HCT116 (cell line): ENCODE measurements around the gene FADS1. TPM values are rescaled to one million over a fixed set of nuclear protein-coding genes. Genes with fewer than 3 reads are reported as not detected.

Experiments
- ATAC-seq: fragments of 200-7000 bp; cut with Tn5 transposase; 2 replicates; pipeline ENCODE4 v1.9.1; 2020; ENCODE audit warnings: mild to moderate bottlenecking, moderate library complexity
- BruUV-seq: library from RNA; stranded (reverse); fragments of 400-500 nt; replicated peaks from 2 replicates; lab custom pipeline; 2021; lab: Mats Ljungman, UMichigan
- CTCF ChIA-PET: fragments of 300-600 bp; sonication (Branson Sonifier 250); formaldehyde crosslinking; loops from one replicate; lab custom pipeline; 2021; ENCODE audit warnings: antibody characterized with exemption; lab: Charles Lee
- POLR2A ChIA-PET: fragments of 300-600, 350-600 bp; sonication (Branson Sonifier 250); formaldehyde crosslinking; loops from one replicate; lab custom pipeline; 2021; ENCODE audit warnings: antibody characterized with exemption; lab: Charles Lee
- RAD21 ChIA-PET, 2 experiments: fragments of 300-600 bp; sonication (Branson Sonifier 250); formaldehyde crosslinking; loops; one replicate each; lab custom pipeline; 2023; ENCODE audit warnings: low total read pairs in 2 of 2; ENCODE audit not compliant: uncharacterized antibody in 2 of 2, unreplicated experiment in 2 of 2, low non-redundant PET in 1 of 2; lab: Charles Lee
- DNase-seq: peaks from one replicate; pipeline ENCODE4 v3.0.0-alpha.2; 2010; ENCODE audit warnings: low read depth, low spot score
- H2AFZ ChIP-seq: fragments of 200-600 bp; shearing (Covaris generic), sonication (generic); 2 replicates; pipeline ENCODE4 v1.6.1; 2017; ENCODE audit warnings: low read depth, mixed run types, mixed read lengths, antibody characterized with exemption, low read length; ENCODE audit not compliant: poor library complexity, severe bottlenecking
- H3K27ac ChIP-seq: 2 replicates; pipeline ENCODE4 v1.5.1; 2012; ENCODE audit warnings: low read depth, low read length
- H3K27me3 ChIP-seq: fragments of 200-600 bp; sonication (generic); 2 replicates; pipeline ENCODE4 v1.6.1; 2016; ENCODE audit warnings: mixed run types, low read length, mixed read lengths; ENCODE audit not compliant: insufficient read depth
- H3K36me3 ChIP-seq, 2 experiments: fragments of 200-500 bp in 1 of 2; fragments of 200-600 bp in 1 of 2; sonication (Bioruptor generic) in 1 of 2; sonication (generic) in 1 of 2; 2 replicates each; pipeline versions ENCODE4 v1.5.1 to v1.6.1; 2014 to 2016; ENCODE audit warnings: low read length in 2 of 2, inconsistent platforms in 1 of 2, mixed read lengths in 1 of 2, mixed run types in 1 of 2; ENCODE audit not compliant: insufficient read depth in 2 of 2, control insufficient read depth in 1 of 2
- H3K4me1 ChIP-seq, 2 experiments: fragments of 200-600 bp in 1 of 2; sonication (generic) in 1 of 2; 2 replicates each; pipeline versions ENCODE4 v1.5.1 to v1.6.1; 2012 to 2017; ENCODE audit warnings: low read length in 2 of 2, inconsistent platforms in 1 of 2, mild to moderate bottlenecking in 1 of 2, mixed read lengths in 1 of 2, mixed run types in 1 of 2, moderate library complexity in 1 of 2; ENCODE audit not compliant: insufficient read depth in 2 of 2, control insufficient read depth in 1 of 2
- H3K4me2 ChIP-seq: fragments of 200-600 bp; sonication (generic); 2 replicates; pipeline ENCODE4 v1.6.1; 2017; ENCODE audit warnings: mixed run types, low read length, mixed read lengths
- H3K4me3 ChIP-seq, 2 experiments: fragments of 200-600 bp in 1 of 2; sonication (generic) in 1 of 2; replicated peaks in 1 of 2; 2 replicates each; pipeline ENCODE4 v1.5.1; 2011 to 2016; ENCODE audit warnings: low read length in 2 of 2, control low read depth in 1 of 2, low read depth in 1 of 2, mild to moderate bottlenecking in 1 of 2, mixed read lengths in 1 of 2, mixed run types in 1 of 2
- H3K79me2 ChIP-seq: fragments of 200-600 bp; sonication (generic); 2 replicates; pipeline ENCODE4 v1.6.1; 2017; ENCODE audit warnings: mild to moderate bottlenecking, mixed run types, low read length, moderate library complexity, mixed read lengths; ENCODE audit not compliant: insufficient read depth
- H3K9ac ChIP-seq: fragments of 200-600 bp; sonication (generic); 2 replicates; pipeline ENCODE4 v1.6.1; 2016; ENCODE audit warnings: low read length, mixed read lengths
- H3K9me2 ChIP-seq: fragments of 200-600 bp; sonication (generic), shearing (Covaris generic); 2 replicates; pipeline ENCODE4 v1.6.1; 2017; ENCODE audit warnings: mixed run types, mild to moderate bottlenecking, moderate library complexity; ENCODE audit not compliant: insufficient read depth
- H3K9me3 ChIP-seq, 2 experiments: fragments of 200-500 bp in 1 of 2; fragments of 200-600 bp in 1 of 2; sonication (Bioruptor generic) in 1 of 2; sonication (generic) in 1 of 2; 2 replicates each; pipeline ENCODE4 v1.6.1; 2014 to 2017; ENCODE audit warnings: low read length in 2 of 2, mixed read lengths in 2 of 2, inconsistent platforms in 1 of 2, low read depth in 1 of 2, mild to moderate bottlenecking in 1 of 2, mixed run types in 1 of 2, moderate library complexity in 1 of 2; ENCODE audit not compliant: control insufficient read depth in 1 of 2, insufficient read depth in 1 of 2
- H4K20me1 ChIP-seq: fragments of 200-600 bp; sonication (generic), shearing (Covaris generic); 2 replicates; pipeline ENCODE4 v1.6.1; 2017; ENCODE audit warnings: mixed run types, mild to moderate bottlenecking, moderate library complexity; ENCODE audit not compliant: insufficient read depth
- CBX3 ChIP-seq: IDR thresholded peaks from 2 replicates; pipeline ENCODE4 v1.6.1; 2012; ENCODE audit warnings: low read depth
- EZH2phosphoT487 ChIP-seq: fragments of 200-600 bp; IDR thresholded peaks from 2 replicates; pipeline ENCODE4 v1.6.1; 2018; ENCODE audit warnings: antibody characterized with exemption, borderline replicate concordance
- JUND ChIP-seq: IDR thresholded peaks from 2 replicates; pipeline ENCODE4 v1.6.1; 2012
- POLR2A ChIP-seq: IDR thresholded peaks from 2 replicates; pipeline ENCODE4 v1.7.0; 2011; ENCODE audit warnings: borderline replicate concordance; ENCODE audit not compliant: insufficient read depth, insufficient read length; ENCODE audit errors: extremely low read depth
- POLR2AphosphoS5 ChIP-seq: IDR thresholded peaks from 2 replicates; pipeline ENCODE4 v1.6.1; 2011; ENCODE audit warnings: mild to moderate bottlenecking, low read depth, low read length, moderate library complexity
- SIN3A ChIP-seq: IDR thresholded peaks from 2 replicates; pipeline ENCODE4 v1.6.1; 2012; ENCODE audit warnings: low read depth
- SP1 ChIP-seq: IDR thresholded peaks from 2 replicates; pipeline ENCODE4 v1.6.1; 2012; ENCODE audit warnings: low read depth
- intact Hi-C: fragments of 100-400 bp; cut with micrococcal nuclease; formaldehyde crosslinking; loops from 2 replicates; pipeline ENCODE4 v1.10.0; 2022
- total RNA-seq: library from RNA; stranded (reverse); gene quantifications from one replicate; pipeline ENCODE4 v1.2.1, GENCODE V29; 2021; ENCODE audit not compliant: unreplicated experiment
- TF ChIP-seq, protein P1 (sequence below): IDR thresholded peaks from 2 replicates; pipeline ENCODE4 v1.6.1; 2011; ENCODE audit warnings: mild to moderate bottlenecking, low read length, moderate library complexity; ENCODE audit not compliant: insufficient replicate concordance; ENCODE audit errors: extremely low read depth
- TF ChIP-seq, protein P2 (sequence below): IDR thresholded peaks from 2 replicates; pipeline ENCODE4 v1.6.1; 2012

FADS1 gene
- total RNA-seq, 1 experiment from 2014 or later: 56.6 TPM

DNA sequence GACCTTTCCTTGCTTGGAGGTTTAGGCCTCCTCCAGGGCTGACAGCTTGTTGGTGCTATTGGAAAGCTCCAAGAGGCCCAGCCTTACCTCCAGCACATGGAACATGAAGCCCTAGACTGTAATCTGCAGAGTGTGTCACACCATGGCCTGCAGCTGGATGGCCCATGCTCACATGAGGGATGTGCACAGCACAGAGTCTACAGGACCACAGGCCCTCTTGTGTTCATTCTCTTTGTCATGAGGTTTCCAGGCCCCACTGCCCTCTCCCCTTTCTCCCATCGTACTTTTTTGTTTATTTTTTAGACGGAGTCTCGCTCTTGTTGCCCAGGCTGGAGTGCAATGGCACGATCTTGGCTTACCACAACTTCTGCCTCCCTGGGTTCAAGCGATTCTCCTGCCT, 10.0 kb downstream of the FADS1 start:
- no TSS peak for BruUV-seq
- H2AFZ ChIP-seq: no peak overlapping the region
- H3K9ac ChIP-seq: no peak overlapping the region
- peaks cover 5 to 27% of the 10 kb centered on the region in 2 experiments for H3K36me3 ChIP-seq
- RAD21 ChIA-PET: no interaction called here
- H3K4me2 ChIP-seq: no peak overlapping the region
- no peak for ATAC-seq
- H3K9me2 ChIP-seq: no peaks in the 10 kb centered on the region
- H3K27ac ChIP-seq: no peak overlapping the region
- CTCF ChIA-PET: interaction anchor here (1.5 kb wide), 2 partner anchors 9 kb away, joined by 6 to 11 read pairs; no protein-coding TSS in a partner anchor
- POLR2A ChIA-PET: interaction anchor here (2.6 kb wide), 1 partner anchor 9 kb away, joined by 15 read pairs; the partner anchor contains the start of gene FADS1
- TF ChIP-seq EZH2phosphoT487: no peak
- TF ChIP-seq, protein P1, sequence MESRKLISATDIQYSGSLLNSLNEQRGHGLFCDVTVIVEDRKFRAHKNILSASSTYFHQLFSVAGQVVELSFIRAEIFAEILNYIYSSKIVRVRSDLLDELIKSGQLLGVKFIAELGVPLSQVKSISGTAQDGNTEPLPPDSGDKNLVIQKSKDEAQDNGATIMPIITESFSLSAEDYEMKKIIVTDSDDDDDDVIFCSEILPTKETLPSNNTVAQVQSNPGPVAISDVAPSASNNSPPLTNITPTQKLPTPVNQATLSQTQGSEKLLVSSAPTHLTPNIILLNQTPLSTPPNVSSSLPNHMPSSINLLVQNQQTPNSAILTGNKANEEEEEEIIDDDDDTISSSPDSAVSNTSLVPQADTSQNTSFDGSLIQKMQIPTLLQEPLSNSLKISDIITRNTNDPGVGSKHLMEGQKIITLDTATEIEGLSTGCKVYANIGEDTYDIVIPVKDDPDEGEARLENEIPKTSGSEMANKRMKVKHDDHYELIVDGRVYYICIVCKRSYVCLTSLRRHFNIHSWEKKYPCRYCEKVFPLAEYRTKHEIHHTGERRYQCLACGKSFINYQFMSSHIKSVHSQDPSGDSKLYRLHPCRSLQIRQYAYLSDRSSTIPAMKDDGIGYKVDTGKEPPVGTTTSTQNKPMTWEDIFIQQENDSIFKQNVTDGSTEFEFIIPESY: no peak
- no peak for TF ChIP-seq POLR2A
- TF ChIP-seq, all 23 proteins: peak for 0
- Histone ChIP-seq H3K4me3 (no peak overlapping the region), H3K4me1 (peaks cover 0 to under 1% of the 10 kb centered on the region in 2 experiments; a peak in 1 of 4 replicates), H4K20me1 (no peaks in the 10 kb centered on the region), H3K79me2 (no peaks in the 10 kb centered on the region), H3K27me3 (no peaks in the 10 kb centered on the region), H3K9me3 (no peaks in the 10 kb centered on the region)
- intact Hi-C loops: no loop called here
- DNase-seq: no peak

DNA sequence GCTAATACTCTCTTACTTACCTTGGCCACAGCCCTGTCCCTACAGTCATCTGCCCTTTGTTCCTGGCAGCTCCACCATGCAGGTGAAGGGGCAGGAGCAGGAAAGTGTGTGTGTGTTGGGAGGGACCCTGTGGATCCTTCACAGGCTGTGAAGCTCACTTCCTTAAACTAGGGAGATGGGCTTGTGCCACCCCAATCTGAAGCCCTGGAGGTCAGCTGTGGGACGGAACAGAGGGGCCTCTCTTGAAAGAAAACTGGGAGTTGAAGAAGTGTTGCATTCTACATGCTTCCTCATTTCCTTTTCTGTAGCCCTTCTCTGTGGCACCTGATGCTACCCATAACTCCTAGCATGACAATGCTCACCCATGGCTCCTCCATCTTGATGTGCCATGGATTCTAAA, 11.7 kb downstream of the FADS1 start:
- H4K20me1 ChIP-seq: no peaks in the 10 kb centered on the region
- no peak overlapping the region for H3K4me3 ChIP-seq
- POLR2A ChIA-PET: interaction anchor here (2.6 kb wide), 1 partner anchor 11 kb away, joined by 15 read pairs; the partner anchor contains the start of gene FADS1
- no peaks in the 10 kb centered on the region for H3K27me3 ChIP-seq
- DNase-seq: no peak
- no peaks in the 10 kb centered on the region for H3K9me3 ChIP-seq
- no peak for TF ChIP-seq POLR2A
- TF ChIP-seq JUND: no peak
- no peak for TF ChIP-seq SP1
- TF ChIP-seq SIN3A: no peak
- TF ChIP-seq, protein P1: no peak
- TF ChIP-seq, protein P2, sequence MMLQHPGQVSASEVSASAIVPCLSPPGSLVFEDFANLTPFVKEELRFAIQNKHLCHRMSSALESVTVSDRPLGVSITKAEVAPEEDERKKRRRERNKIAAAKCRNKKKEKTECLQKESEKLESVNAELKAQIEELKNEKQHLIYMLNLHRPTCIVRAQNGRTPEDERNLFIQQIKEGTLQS: no peak
- TF ChIP-seq POLR2AphosphoS5: no peak
- TF ChIP-seq CBX3: no peak
- TF ChIP-seq, all 23 proteins: peak for 0
- ChIA-PET RAD21 (no interaction called here), CTCF (interaction anchor here (0.7 to 1.5 kb wide), 2 partner anchors 8 to 277 kb away, joined by 3 to 6 read pairs; no protein-coding TSS in a partner anchor)
- H3K27ac ChIP-seq: no peak overlapping the region
- H3K4me2 ChIP-seq: no peak overlapping the region
- H3K79me2 ChIP-seq: peaks cover 5% of the 10 kb centered on the region
- H3K4me1 ChIP-seq: peaks cover 0 to 5% of the 10 kb centered on the region in 2 experiments; a peak in 1 of 4 replicates
- intact Hi-C loops: no loop called here
- ATAC-seq: no peak
- H2AFZ ChIP-seq: no peak overlapping the region
- no peaks in the 10 kb centered on the region for H3K9me2 ChIP-seq
- peaks cover 3 to 26% of the 10 kb centered on the region in 2 experiments for H3K36me3 ChIP-seq
- no TSS peak for BruUV-seq
- no peak overlapping the region for H3K9ac ChIP-seq
